Keratinocyte (primary cell): Measurements from ENCODE around the gene VPS4B. TPM values are rescaled to one million over a fixed set of nuclear protein-coding genes. Genes with fewer than 3 reads are reported as not detected.

Source experiments
- DNase-seq: peaks from one replicate; pipeline ENCODE4 v3.0.0-alpha.2; 2011; ENCODE audit warnings: low read depth, missing footprints, low spot score
- FAIRE-seq: peaks from 2 replicates; lab custom pipeline; 2011; peaks lifted over from hg19 to GRCh38; lab: Jason Lieb, UNC
- H2AFZ ChIP-seq: 2 replicates; pipeline ENCODE4 v1.6.0; 2012; ENCODE audit warnings: low read length, control low read depth, inconsistent platforms; ENCODE audit not compliant: control insufficient read depth
- H3K27ac ChIP-seq: 2 replicates; pipeline ENCODE4 v1.5.1; 2011; ENCODE audit warnings: low read length; ENCODE audit not compliant: control insufficient read depth, insufficient read depth
- H3K27me3 ChIP-seq: 3 replicates; pipeline ENCODE4 v1.6.0; 2011; ENCODE audit warnings: low read length; ENCODE audit not compliant: control insufficient read depth, insufficient read depth; ENCODE audit errors: extremely low read depth
- H3K36me3 ChIP-seq, 2 experiments: 2 replicates in 1 of 2; 3 replicates in 1 of 2; pipeline ENCODE4 v1.5.1; 2011; ENCODE audit warnings: low read length in 2 of 2, mild to moderate bottlenecking in 1 of 2; ENCODE audit not compliant: control insufficient read depth in 2 of 2, insufficient read depth in 2 of 2; ENCODE audit errors: extremely low read depth in 1 of 2
- H3K4me1 ChIP-seq: 3 replicates; pipeline ENCODE4 v1.5.1; 2011; ENCODE audit warnings: low read length; ENCODE audit not compliant: control insufficient read depth, insufficient read depth; ENCODE audit errors: extremely low read depth
- H3K4me2 ChIP-seq: 3 replicates; pipeline ENCODE4 v1.6.0; 2011; ENCODE audit warnings: low read depth, low read length; ENCODE audit not compliant: control insufficient read depth, insufficient read depth; ENCODE audit errors: extremely low read depth
- H3K4me3 ChIP-seq, 3 experiments: fragments of 200-600 bp in 1 of 3; sonication (generic) in 1 of 3; 2 replicates in 2 of 3; 3 replicates in 1 of 3; pipeline ENCODE4 v1.5.1; 2011 to 2016; ENCODE audit warnings: low read length in 3 of 3, mild to moderate bottlenecking in 3 of 3, control low read depth in 2 of 3, inconsistent platforms in 1 of 3, low read depth in 1 of 3, mixed read lengths in 1 of 3, mixed run types in 1 of 3, moderate library complexity in 1 of 3; ENCODE audit not compliant: control insufficient read depth in 2 of 3, insufficient read depth in 2 of 3; ENCODE audit errors: extremely low read depth in 1 of 3
- H3K79me2 ChIP-seq: 2 replicates; pipeline ENCODE4 v1.6.0; 2012; ENCODE audit warnings: low read length; ENCODE audit not compliant: control insufficient read depth, insufficient read depth
- H3K9ac ChIP-seq: 3 replicates; pipeline ENCODE4 v1.6.0; 2011; ENCODE audit warnings: low read length; ENCODE audit not compliant: control insufficient read depth, insufficient read depth; ENCODE audit errors: extremely low read depth
- H3K9me1 ChIP-seq: 3 replicates; pipeline ENCODE4 v1.6.0; 2011; ENCODE audit warnings: low read length; ENCODE audit not compliant: control insufficient read depth, insufficient read depth; ENCODE audit errors: extremely low read depth
- H3K9me3 ChIP-seq: 2 replicates; pipeline ENCODE4 v1.5.1; 2012; ENCODE audit warnings: low read depth, low read length; ENCODE audit not compliant: control insufficient read depth
- H4K20me1 ChIP-seq: 3 replicates; pipeline ENCODE4 v1.6.0; 2011; ENCODE audit warnings: low read length; ENCODE audit not compliant: control insufficient read depth, insufficient read depth; ENCODE audit errors: extremely low read depth
- CTCF ChIP-seq, 3 experiments: IDR thresholded peaks in 1 of 3; conservative IDR thresholded peaks in 1 of 3; optimal IDR thresholded peaks in 1 of 3; 2 replicates in 2 of 3; 3 replicates in 1 of 3; pipeline versions ENCODE3 to v1.5.1; 2011; ENCODE audit warnings: low read length in 3 of 3, mild to moderate bottlenecking in 3 of 3, moderate library complexity in 2 of 3, control low read depth in 1 of 3, inconsistent platforms in 1 of 3; ENCODE audit not compliant: insufficient read depth in 2 of 3; ENCODE audit errors: extremely low read depth in 1 of 3
- EZH2 ChIP-seq: IDR thresholded peaks from one replicate; pipeline ENCODE4 v1.6.1; 2012; ENCODE audit warnings: inconsistent platforms, mild to moderate bottlenecking, low read length, moderate library complexity
- dilution Hi-C: fragments of 300-500 bp; cut with MboI; formaldehyde crosslinking; loops from one replicate; pipeline ENCODE4 v1.7.0; 2020; ENCODE audit warnings: low sequenced_read_pairs; ENCODE audit not compliant: extremely low pct_ligation_motif_present
- polyA plus RNA-seq, 5 experiments: library from polyadenylated mRNA; depleted of rRNA in 3 of 5; stranded (reverse) in 3 of 5; stranded (forward) in 1 of 5; unstranded in 1 of 5; fragments of >200 nt; gene quantifications; 1 replicate in 1 of 5; 2 replicates in 3 of 5; 3 replicates in 1 of 5; pipeline versions ENCODE4 v1.2.1 to v1.2.3, GENCODE V29; 2011 to 2012; ENCODE audit warnings: missing spikeins in 2 of 5, low read depth in 1 of 5, low replicate concordance in 1 of 5

VPS4B gene
- polyA plus RNA-seq, 1 donor (not counting 4 experiments of a cell fraction or from before 2014, with no cell fraction given) = 65.3 TPM

- H3K9me3 ChIP-seq = peaks cover 2% of the 10 kb centered on the region
- H3K4me3 ChIP-seq = no peak overlapping the region
- no peaks in the 10 kb centered on the region for H3K36me3 ChIP-seq
- no peaks in the 10 kb centered on the region for H4K20me1 ChIP-seq
- FAIRE-seq (no peak), DNase-seq (no peak)
- no peaks in the 10 kb centered on the region for H3K9me1 ChIP-seq
- dilution Hi-C loops = no loop called here
- H3K79me2 ChIP-seq = no peaks in the 10 kb centered on the region
- H3K27me3 ChIP-seq = no peaks in the 10 kb centered on the region
- no peak for TF ChIP-seq CTCF (optimal IDR thresholded peaks at IDR 0.05 in 1 of 3, IDR thresholded peaks at IDR 0.05 in 1 of 3, conservative IDR thresholded peaks at IDR 0.05 in 1 of 3; ENCODE audit: extremely low read depth in 1 of 3, insufficient read depth in 2 of 3, low read length in 3 of 3)
- no peak for TF ChIP-seq EZH2
- no peak overlapping the region for H3K9ac ChIP-seq
- H3K27ac ChIP-seq = no peak overlapping the region
- no peak overlapping the region for H3K4me2 ChIP-seq
- H3K4me1 ChIP-seq = peaks cover 19% of the 10 kb centered on the region
- no peak overlapping the region for H2AFZ ChIP-seq
These were observed 8.9 kb upstream of the VPS4B start for GRCh38 chr18:63431180-63431579.

- H3K9me1 ChIP-seq = no peaks in the 10 kb centered on the region
- dilution Hi-C loops = no loop called here
- no peak overlapping the region for H3K4me3 ChIP-seq
- H3K27ac ChIP-seq = no peak overlapping the region
- H4K20me1 ChIP-seq = no peaks in the 10 kb centered on the region
- no peaks in the 10 kb centered on the region for H3K27me3 ChIP-seq
- no peak overlapping the region for H3K4me2 ChIP-seq
- no peaks in the 10 kb centered on the region for H3K79me2 ChIP-seq
- FAIRE-seq (no peak), DNase-seq (no peak)
- H3K36me3 ChIP-seq = no peaks in the 10 kb centered on the region
- peaks cover 21% of the 10 kb centered on the region for H3K4me1 ChIP-seq
- TF ChIP-seq EZH2 (no peak), CTCF (optimal IDR thresholded peaks at IDR 0.05 in 1 of 3, IDR thresholded peaks at IDR 0.05 in 1 of 3, conservative IDR thresholded peaks at IDR 0.05 in 1 of 3; ENCODE audit: extremely low read depth in 1 of 3, insufficient read depth in 2 of 3, low read length in 3 of 3) (no peak)
- no peak overlapping the region for H2AFZ ChIP-seq
- peaks cover 2% of the 10 kb centered on the region for H3K9me3 ChIP-seq
- no peak overlapping the region for H3K9ac ChIP-seq
These were observed 8.2 kb upstream of the VPS4B start for GRCh38 chr18:63430526-63430925.
